Activated CD4-positive, alpha-beta T cell treated with anti-CD3 and anti-CD28 coated beads for 48 hours (primary cell): Measurements from ENCODE around the gene MGAT5.

Source experiments
- DNase-seq: peaks from one replicate; pipeline ENCODE4 v3.0.0-alpha.2; 2020

MGAT5 gene

DNA sequence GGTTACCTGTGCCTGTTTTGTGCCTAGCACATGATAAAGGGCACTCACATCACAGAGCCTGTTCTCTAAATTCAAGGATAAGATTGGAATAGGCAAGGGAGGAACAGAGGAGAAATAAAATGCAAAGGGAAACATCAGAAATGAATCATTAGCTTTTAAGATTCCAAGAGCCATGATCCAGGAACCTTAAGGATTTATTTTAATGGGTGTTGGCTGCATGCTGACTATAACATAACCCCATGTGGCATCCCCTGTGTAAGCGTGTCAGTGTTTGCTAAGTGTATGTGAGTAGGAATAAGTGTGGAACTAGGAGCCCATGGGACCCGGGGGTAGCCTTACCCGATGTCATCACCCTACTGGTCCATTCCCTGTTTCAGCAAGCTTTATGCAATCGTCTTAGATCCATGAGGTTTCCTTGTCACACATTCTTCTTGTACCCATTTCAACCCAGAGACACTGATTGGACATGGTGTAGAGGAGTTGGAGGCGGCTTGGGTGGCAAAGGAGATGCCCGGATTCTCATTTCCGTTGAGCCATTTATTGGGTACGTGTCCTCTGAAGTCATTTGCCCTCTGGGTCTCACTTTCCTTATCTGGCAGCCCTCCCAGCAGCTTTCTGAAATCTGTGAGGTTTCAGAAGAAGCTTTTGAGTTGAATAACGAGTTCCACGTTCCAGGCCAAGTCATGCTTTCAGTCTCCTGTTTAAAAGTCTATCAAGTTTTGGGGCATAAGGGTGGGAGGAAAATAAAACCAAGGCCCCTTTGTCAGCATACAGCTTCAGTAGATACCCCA is 117.0 kb downstream of the MGAT5 start:
- no peak for DNase-seq

DNA sequence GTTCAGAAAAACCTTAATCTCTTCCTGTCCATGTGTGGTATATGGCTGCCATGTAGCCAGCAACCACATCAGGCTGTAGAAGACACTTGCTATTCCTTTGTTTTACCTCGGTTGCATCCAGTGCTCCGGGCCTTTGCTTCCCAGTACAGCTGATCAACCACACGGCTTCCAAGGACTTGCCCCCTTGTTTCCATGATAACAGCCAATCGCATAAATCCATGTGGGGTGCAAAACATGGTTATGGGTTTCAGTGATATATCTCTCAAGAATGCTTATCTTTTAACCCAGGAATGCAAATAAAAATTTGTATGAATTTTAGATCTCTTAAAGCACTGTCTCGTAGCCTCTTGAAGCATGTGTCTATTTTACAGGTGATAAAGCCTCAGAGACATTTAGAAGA is 118.3 kb downstream of the MGAT5 start:
- DNase-seq: no peak

GRCh38 chr2:134372611-134373131 is 118.8 kb downstream of the MGAT5 start:
- DNase-seq: no peak

DNA sequence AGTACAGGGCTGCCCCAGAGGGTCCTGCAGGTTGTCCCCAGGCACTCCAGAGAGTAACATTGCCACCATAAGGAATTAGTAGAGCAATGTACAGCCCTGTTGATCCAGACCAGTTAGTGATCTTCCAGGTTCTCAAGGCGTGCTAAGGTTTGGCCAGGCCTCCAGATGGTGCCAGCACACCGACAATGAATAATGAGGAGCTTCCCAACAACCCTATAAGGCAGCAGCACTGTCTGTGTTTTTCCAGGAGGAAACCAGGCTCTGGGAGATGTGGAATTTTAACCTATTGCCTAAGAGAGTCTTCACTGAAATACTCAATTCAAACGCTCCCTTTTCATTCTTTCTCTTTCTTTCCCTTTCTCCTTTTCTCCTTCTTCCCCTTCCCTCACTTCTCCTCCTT is 122.1 kb downstream of the MGAT5 start:
- DNase-seq: no peak

DNA sequence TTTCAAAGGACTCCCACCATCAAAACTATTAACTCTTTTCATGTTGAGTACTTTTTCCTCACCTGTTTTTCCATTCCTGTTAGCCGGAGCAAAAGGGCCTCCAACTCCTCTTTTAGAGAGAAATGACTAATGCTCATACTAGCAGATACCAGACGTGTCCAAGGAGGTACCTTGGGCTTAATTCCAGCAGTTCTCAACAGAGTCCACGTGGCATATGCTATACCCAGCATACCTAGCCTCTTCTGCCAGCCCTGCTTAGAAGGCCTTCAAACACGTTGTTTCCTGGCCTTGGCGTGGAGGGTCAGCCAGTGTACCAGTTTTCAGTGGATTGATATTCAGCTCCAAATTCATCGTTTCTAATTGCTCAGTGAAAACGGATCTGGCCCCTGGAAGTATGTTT is 123.9 kb downstream of the MGAT5 start:
- no peak for DNase-seq

DNA sequence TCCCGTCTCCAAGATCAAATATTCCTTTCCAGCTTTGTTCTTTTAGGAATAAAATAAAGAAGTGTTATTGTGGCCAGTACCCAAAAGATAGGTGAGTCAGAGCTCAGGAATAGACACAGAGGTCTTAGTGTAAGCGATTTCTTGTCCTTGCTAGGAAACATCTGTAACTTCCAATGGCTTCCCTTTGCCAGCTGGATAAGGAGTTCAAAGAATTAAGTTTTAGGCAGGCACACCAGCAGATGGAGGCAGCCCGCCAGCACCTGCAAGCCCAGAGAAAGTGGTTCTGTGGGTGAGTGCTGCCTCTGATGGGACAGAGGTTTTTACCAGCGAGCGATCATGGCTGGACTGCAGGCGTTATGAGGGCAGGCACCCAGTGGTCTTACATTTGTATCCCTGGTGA is 125.4 kb downstream of the MGAT5 start:
- DNase-seq: no peak

DNA sequence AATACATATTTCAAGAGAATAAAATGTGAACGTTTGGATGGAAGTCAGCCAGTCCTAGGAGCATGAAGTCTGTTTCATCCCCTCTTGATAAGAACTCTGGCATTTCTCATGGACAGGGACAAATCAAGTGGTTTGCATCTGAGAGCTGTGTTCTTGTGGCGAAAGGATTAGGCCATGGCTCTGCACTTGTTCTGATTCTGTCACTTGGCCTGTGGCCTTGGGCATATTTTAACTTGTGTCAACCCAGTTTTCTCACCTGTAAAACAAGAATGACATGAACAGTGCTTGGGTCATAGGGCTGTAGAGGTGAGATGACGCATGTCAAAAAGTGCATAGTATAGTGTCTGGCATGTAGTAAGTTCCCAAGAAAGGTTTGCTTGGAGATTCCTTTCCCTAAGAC is 125.8 kb downstream of the MGAT5 start:
- no peak for DNase-seq

GRCh38 chr2:134381141-134381540 is 127.3 kb downstream of the MGAT5 start:
- DNase-seq: no peak

- no peak for DNase-seq
Measured at GRCh38 chr2:134384131-134384530, 130.3 kb downstream of the MGAT5 start.

GRCh38 chr2:134385195-134385594 is 131.3 kb downstream of the MGAT5 start:
- no peak for DNase-seq

DNA sequence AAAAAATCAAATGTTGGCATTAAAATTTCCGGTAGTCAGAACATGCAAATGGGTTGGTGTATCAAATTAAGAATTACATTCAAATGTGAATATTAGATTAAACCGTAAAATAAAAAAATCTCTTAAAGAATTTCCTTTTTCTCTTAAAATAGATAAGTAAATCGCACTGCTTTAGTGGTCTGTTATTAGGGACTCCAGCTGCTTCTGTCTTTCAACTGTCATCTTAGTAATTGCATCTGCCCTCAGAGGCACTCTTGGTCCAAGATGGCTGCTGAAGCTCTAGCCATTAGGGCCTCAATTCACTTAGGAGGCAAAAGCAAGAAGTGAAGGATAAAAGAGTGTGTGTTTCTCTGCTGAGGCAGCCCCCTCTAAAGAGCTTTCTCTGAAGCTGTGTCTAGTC is 132.4 kb downstream of the MGAT5 start:
- DNase-seq: no peak

- DNase-seq: no peak
Measured at GRCh38 chr2:134389381-134389780, 135.5 kb downstream of the MGAT5 start.

DNA sequence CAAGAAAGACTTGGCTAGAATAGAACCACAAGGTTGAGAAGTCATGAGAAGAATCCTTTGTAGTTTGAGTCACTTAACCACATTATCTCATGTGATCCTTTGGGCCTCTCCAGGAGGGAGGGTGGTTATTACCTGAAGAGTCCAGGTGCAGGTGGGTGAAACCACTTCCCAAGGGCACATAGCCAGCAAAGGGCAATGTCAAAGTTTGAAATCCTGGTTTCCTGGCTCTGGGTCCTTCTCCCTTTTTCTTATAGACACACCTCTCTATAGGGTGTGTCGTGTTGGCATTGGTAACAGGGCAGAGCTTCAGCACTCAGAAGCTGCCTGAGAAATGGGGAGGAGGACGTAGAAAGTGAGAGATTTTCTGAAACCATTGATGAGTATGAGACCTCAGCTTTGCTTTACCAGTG is 137.9 kb downstream of the MGAT5 start:
- no peak for DNase-seq

GRCh38 chr2:134392442-134393074 is 138.7 kb downstream of the MGAT5 start:
- DNase-seq: no peak

- DNase-seq: no peak
Measured at GRCh38 chr2:134393075-134393461, 139.2 kb downstream of the MGAT5 start.

DNA sequence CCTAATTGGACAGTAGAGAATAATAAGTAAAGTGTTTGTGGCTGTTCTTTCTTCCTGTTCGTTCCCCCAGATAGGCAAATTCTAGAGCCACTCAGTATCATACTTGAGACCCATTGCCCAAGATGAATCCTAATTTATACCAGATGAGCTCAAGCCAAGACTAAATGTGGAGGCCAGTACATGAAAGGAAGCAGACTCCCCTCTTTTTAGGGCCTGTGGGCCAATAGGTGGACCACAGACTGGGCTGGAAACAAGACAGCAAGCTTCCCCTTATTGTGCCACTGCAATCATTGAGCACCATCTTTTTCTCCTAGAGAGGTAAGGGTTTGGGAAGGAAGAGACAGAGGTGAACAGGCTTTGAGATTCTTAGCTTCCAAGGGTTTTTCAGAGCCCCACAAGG is 141.9 kb downstream of the MGAT5 start:
- no peak for DNase-seq

DNA sequence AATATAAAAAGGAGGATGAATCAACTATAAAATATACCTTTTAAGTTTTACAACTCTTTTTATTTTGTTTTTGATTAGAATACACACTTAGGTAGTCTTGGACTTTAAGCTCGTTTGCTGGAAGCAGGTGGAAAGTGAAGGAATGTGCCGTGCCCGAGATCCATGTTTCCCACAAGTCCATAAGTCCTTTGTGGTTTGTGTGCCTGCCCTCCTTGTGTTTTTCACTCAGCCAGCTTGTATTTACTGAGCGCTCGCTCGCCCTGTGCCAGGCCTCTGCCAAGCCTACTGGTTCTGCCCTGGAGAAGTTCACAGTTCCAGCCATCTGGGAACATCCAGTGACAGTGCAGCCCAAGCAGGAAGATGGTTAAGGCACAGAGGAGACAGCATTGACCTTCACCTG is 142.6 kb downstream of the MGAT5 start:
- DNase-seq: no peak

DNA sequence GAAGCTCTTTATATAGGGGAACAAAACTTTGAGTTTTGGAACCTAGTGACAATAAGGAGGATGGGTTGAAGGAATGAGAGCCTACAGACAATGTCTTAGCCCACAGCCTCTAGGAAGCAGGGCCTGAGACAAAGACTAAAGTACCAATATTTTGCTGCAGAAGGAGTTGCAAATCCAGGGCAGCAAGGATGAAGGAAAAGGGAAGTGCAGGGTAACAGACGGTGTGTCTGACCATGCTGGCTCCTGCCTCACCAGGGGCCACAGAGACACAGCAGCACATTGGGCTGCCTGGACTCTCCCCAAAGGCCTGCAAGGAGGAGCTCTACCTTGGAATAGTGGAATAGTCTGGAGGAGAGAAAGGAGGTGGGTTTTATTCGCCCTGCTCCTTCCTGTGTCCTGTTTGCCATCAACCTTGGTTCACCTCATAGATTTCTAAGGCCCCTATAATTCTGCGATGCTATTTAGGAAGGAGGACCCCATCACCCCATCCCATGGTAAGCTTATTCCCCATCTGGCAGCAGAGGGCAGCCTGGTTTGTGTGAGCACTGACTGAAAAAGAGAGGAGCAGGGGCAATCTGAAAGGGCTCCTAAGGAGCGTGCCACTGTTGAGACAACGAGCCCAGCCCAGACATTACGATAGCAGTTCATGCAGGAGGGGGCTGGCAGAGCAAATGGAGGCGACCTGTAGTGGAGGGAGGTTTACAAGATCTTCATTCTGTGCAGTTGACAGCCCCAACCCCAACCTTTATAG is 143.4 kb downstream of the MGAT5 start:
- no peak for DNase-seq

- no peak for DNase-seq
Measured at GRCh38 chr2:134398300-134398699, 144.4 kb downstream of the MGAT5 start.

- no peak for DNase-seq
Measured at GRCh38 chr2:134399096-134399495, 145.2 kb downstream of the MGAT5 start.

DNA sequence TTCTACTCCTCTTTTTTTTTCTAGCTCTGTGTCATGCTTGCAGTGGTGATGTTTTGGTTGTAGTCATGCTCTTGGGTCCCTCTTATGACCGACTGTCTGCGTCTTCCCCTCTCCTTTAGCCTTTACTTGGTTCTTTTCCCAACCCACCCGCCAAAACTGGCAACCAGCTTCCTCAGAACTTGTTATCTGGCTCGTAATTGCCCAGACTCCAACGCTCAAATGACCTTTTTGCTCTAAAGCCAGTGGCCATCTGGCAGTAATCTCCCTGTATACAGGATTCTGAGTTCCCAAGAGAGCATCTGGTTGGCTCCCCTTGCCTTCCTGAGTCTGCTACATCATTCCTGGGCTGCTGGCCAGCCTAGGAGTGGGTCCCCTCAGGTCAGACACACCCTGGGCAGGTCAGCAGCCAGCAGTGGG is 147.2 kb downstream of the MGAT5 start:
- DNase-seq: no peak

- no peak for DNase-seq
Measured at GRCh38 chr2:134401789-134402188, 147.9 kb downstream of the MGAT5 start.

- DNase-seq: no peak
Measured at GRCh38 chr2:134402410-134402809, 148.5 kb downstream of the MGAT5 start.

GRCh38 chr2:134405611-134406081 is 151.8 kb downstream of the MGAT5 start:
- no peak for DNase-seq
